ENCODE results near the gene SLC25A52. TPM values are rescaled to one million over a fixed set of nuclear protein-coding genes. Genes with fewer than 3 reads are reported as not detected.

Gene SLC25A52
- total RNA-seq (2014; rRNA removed; shearing (Covaris generic)) = not detected in 2 replicates
- polyA plus RNA-seq (2016; fragmentation: Nextera tagmentation; extraction: Ambion mirVana) = not detected in 2 replicates
- long read RNA-seq = 0 reads

GRCh38 chr18:31760695-31761094 lies at the start of gene SLC25A52:
Gene SLC25A52, minus strand, starts transcription at chr18:31760880. Its CDS starts 219 bp downstream, at chr18:31760661.
- Mint-ChIP-seq H3K27ac (no peak within 1 kb of the TSS), H3K9me3 (peaks cover 3% of the 10 kb centered on the region; the same call in 1 of the 3 replicates), H3K36me3 (ENCODE audit: low read depth) (no peaks in the 10 kb centered on the region), H3K4me1 (no peaks in the 10 kb centered on the region), H3K27me3 (ENCODE audit: insufficient read depth, low read depth, poor library complexity) (peaks cover 2% of the 10 kb centered on the region), H3K4me3 (no peak within 1 kb of the TSS)
- no peak for DNase-seq (ENCODE audit: low spot score)
- Histone ChIP-seq H3K4me1 (ENCODE audit: insufficient read depth) (no peaks in the 10 kb centered on the region), H4K20me1 (replicated peaks; ENCODE audit: insufficient read depth) (no peaks in the 10 kb centered on the region), H3K79me2 (replicated peaks; ENCODE audit: insufficient read depth) (no peaks in the 10 kb centered on the region), H3F3A (replicated peaks; ENCODE audit: low read depth) (no peaks in the 10 kb centered on the region), H3K9me2 (ENCODE audit: insufficient read depth) (peaks cover 10% of the 10 kb centered on the region; the same call in 1 of the 2 replicates), H3K4me2 (no peak within 1 kb of the TSS), H3K36me3 (ENCODE audit: insufficient read depth) (no peaks in the 10 kb centered on the region), H3K4me3 (no peak within 1 kb of the TSS), H3K27ac (ENCODE audit: low read depth) (no peak within 1 kb of the TSS), H2AFZ (no peak within 1 kb of the TSS; the same call in 1 of the 2 replicates), H3K27me3 (ENCODE audit: insufficient read depth) (no peaks in the 10 kb centered on the region)
- no peak for ATAC-seq
- TF ChIP-seq EZH2 (IDR thresholded peaks at IDR 0.05; ENCODE audit: low read depth, unreplicated experiment) = no peak
- TF ChIP-seq ETS1 (IDR thresholded peaks at IDR 0.05) = no peak
- no peak for TF ChIP-seq ZNF114 (CRISPR knock-in tag; IDR thresholded peaks at IDR 0.05)
- TF ChIP-seq STAT1 (IDR thresholded peaks at IDR 0.05; ENCODE audit: unreplicated experiment) = no peak
- TF ChIP-seq JUNB (IDR thresholded peaks at IDR 0.05; ENCODE audit: unreplicated experiment) = no peak
- no peak for TF ChIP-seq ZNF462 (CRISPR knock-in tag; IDR thresholded peaks at IDR 0.05)
- TF ChIP-seq REST (IDR thresholded peaks at IDR 0.05; ENCODE audit: unreplicated experiment) = no peak
- no peak for TF ChIP-seq NANOG (IDR thresholded peaks at IDR 0.05; ENCODE audit: borderline replicate concordance)
- no peak for TF ChIP-seq CTCF (conservative IDR thresholded peaks at IDR 0.05; ENCODE audit: low read depth in 2 of 2)
- no peak for TF ChIP-seq POLR2AphosphoS5 (IDR thresholded peaks at IDR 0.05; ENCODE audit: low read depth)
- no peak for TF ChIP-seq EZH2phosphoT487 (IDR thresholded peaks at IDR 0.05; ENCODE audit: unreplicated experiment)
- no peak for TF ChIP-seq CREB1 (CRISPR knock-in tag; IDR thresholded peaks at IDR 0.05; ENCODE audit: low read depth)
- no peak for TF ChIP-seq ZNF331 (CRISPR knock-in tag; IDR thresholded peaks at IDR 0.05; ENCODE audit: low read depth)

Measured in GM23338 (cell line).